Loucy (cell line): ENCODE measurements around the gene DGCR8.

Source experiments
- EZH2phosphoT487 ChIP-seq: fragments of 200-600 bp; IDR thresholded peaks from 2 replicates; pipeline ENCODE4 v1.6.1; 2018; ENCODE audit warnings: antibody characterized with exemption, mild to moderate bottlenecking, moderate library complexity, borderline replicate concordance
- TF ChIP-seq, protein P1 (sequence below): fragments of 200-600 bp; sonication (generic); conservative IDR thresholded peaks from 2 replicates; pipeline ENCODE4 v1.5.1; 2014; ENCODE audit warnings: mild to moderate bottlenecking, antibody characterized with exemption, low read length

DNA sequence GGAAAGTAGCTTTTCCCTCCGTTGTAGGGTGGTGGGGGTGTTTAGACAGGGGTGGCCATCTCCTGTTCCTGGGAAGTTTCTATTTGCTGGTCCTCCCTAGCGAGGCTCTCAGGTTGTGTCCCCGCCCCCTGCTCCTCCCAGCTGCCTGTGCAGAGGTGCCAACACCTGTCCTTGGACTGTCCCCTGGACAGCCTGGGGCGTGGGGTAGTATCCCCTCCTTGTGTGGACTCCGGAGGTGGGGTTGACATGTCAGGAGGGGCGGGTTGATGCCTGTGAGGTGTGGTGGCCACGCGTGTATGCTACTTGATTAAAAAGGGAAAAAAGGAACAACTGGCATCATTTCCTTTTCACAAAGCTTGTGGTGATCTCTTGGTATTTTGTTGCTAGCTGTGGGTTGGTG is 21.6 kb downstream of the DGCR8 start:
- TF ChIP-seq, protein P1, sequence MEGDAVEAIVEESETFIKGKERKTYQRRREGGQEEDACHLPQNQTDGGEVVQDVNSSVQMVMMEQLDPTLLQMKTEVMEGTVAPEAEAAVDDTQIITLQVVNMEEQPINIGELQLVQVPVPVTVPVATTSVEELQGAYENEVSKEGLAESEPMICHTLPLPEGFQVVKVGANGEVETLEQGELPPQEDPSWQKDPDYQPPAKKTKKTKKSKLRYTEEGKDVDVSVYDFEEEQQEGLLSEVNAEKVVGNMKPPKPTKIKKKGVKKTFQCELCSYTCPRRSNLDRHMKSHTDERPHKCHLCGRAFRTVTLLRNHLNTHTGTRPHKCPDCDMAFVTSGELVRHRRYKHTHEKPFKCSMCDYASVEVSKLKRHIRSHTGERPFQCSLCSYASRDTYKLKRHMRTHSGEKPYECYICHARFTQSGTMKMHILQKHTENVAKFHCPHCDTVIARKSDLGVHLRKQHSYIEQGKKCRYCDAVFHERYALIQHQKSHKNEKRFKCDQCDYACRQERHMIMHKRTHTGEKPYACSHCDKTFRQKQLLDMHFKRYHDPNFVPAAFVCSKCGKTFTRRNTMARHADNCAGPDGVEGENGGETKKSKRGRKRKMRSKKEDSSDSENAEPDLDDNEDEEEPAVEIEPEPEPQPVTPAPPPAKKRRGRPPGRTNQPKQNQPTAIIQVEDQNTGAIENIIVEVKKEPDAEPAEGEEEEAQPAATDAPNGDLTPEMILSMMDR, result no peak
- TF ChIP-seq EZH2phosphoT487, result no peak
